ENCODE data around the gene PYGM. TPM values are rescaled to one million over a fixed set of nuclear protein-coding genes. Genes with fewer than 3 reads are reported as not detected.

PYGM gene
- total and polyA plus RNA-seq, 2 of the 8 experiments (the other 6 are each of a cell fraction or from before 2014, with no cell fraction given) = 9.6 to 10.0 TPM

- no peak for DNase-seq (ENCODE audit: low read depth in 1 of 2, low spot score in 2 of 2)
- no peak overlapping the region for H3K23ac ChIP-seq (ENCODE audit: insufficient read length)
- peaks cover 35 to 49% of the 10 kb centered on the region in 2 experiments for H4K20me1 ChIP-seq (replicated peaks in 1 of 2; ENCODE audit: control insufficient read depth in 1 of 2, insufficient read depth in 2 of 2, low read length in 2 of 2)
- H3K27ac ChIP-seq (ENCODE audit: low read depth, low read length) = no peak overlapping the region
- H3K23me2 ChIP-seq (ENCODE audit: low read depth, low read length) = no peaks in the 10 kb centered on the region
- no peak overlapping the region for H3K4me3 ChIP-seq (ENCODE audit: extremely low read depth in 1 of 4, insufficient read depth in 2 of 4, low read depth in 3 of 4, low read length in 4 of 4)
- no peak overlapping the region for H3K9ac ChIP-seq (replicated peaks in 1 of 4; ENCODE audit: extremely low read depth in 1 of 4, low read depth in 3 of 4, low read length in 3 of 4)
- no peak overlapping the region for H3K4me2 ChIP-seq (ENCODE audit: insufficient read depth in 1 of 2, low read depth in 2 of 2, low read length in 2 of 2)
- no peak overlapping the region for H2BK20ac ChIP-seq (ENCODE audit: low read length)
- H3K4me1 ChIP-seq (replicated peaks in 1 of 4; ENCODE audit: control insufficient read depth in 3 of 4, insufficient read depth in 4 of 4, low read length in 3 of 4) = peaks cover 7 to 26% (median 21%) of the 10 kb centered on the region in 4 experiments
- ChIA-PET CTCF (ENCODE audit: partially characterized antibody) (interaction anchor here (23.6 kb wide), 1 partner anchor 24 kb away, joined by 376 read pairs; the partner anchor contains the start of gene RASGRP2), POLR2A (ENCODE audit: partially characterized antibody) (interaction anchor here (1.4 to 42.9 kb wide), 4 partner anchors 4 to 32 kb away, joined by 3 to 1087 read pairs (median 546); partner anchors contain the start of genes PYGM, RASGRP2 and SF1)
- H3K56ac ChIP-seq (replicated peaks; ENCODE audit: insufficient read length, low read depth, low read length) = no peak overlapping the region
- 97% methylated on average over 6 of the region's 6 CpGs; no CpG with 5 or more reads in 1 of the 2 experiments for WGBS, 2 experiments (ENCODE audit: extremely low coverage in 1 of 2, insufficient coverage in 1 of 2, insufficient read length in 1 of 2, insufficient replicate concordance in 2 of 2, low coverage in 1 of 2, low lambda C conversion rate in 2 of 2, missing lambda C conversion rate in 1 of 2)
- H4K91ac ChIP-seq (replicated peaks; ENCODE audit: insufficient read length, low read length) = no peak overlapping the region
- no peak overlapping the region for H2AK5ac ChIP-seq (ENCODE audit: low read depth, low read length)
- H2BK15ac ChIP-seq (ENCODE audit: low read length) = no peak overlapping the region
- no peak overlapping the region for H3K14ac ChIP-seq (ENCODE audit: insufficient read length)
- peak; percentile 57 for TF ChIP-seq POLR2AphosphoS5 (IDR thresholded peaks at IDR 0.05; ENCODE audit: low read depth, low read length)
- TF ChIP-seq, protein P1, sequence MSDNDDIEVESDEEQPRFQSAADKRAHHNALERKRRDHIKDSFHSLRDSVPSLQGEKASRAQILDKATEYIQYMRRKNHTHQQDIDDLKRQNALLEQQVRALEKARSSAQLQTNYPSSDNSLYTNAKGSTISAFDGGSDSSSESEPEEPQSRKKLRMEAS (IDR thresholded peaks at IDR 0.05) = no peak
- no peak overlapping the region for H2BK120ac ChIP-seq (replicated peaks; ENCODE audit: low read depth, low read length)
- peaks cover 66 to 100% (median 92%) of the 10 kb centered on the region in 4 experiments for H3K36me3 ChIP-seq (ENCODE audit: control insufficient read depth in 2 of 4, insufficient read depth in 4 of 4, low read length in 3 of 4)
- no peak overlapping the region for H2BK5ac ChIP-seq (ENCODE audit: low read depth, low read length)
- H3K4ac ChIP-seq (replicated peaks; ENCODE audit: insufficient read length, low read depth, low read length) = no peak overlapping the region
- H4K8ac ChIP-seq (ENCODE audit: extremely low read depth, insufficient read depth, low read length) = no peak overlapping the region
- H4K5ac ChIP-seq (ENCODE audit: insufficient read length, low read depth, low read length) = no peak overlapping the region
- no peak overlapping the region for H2BK12ac ChIP-seq (ENCODE audit: low read depth, low read length)
- H3K79me1 ChIP-seq (ENCODE audit: low read depth, low read length) = peaks cover 6% of the 10 kb centered on the region
- H2AFZ ChIP-seq (ENCODE audit: low read length) = no peak overlapping the region
- no peaks in the 10 kb centered on the region; a peak in 1 of 7 replicates for H3K27me3 ChIP-seq (replicated peaks in 1 of 4; ENCODE audit: control insufficient read depth in 3 of 4, extremely low read depth in 1 of 4, insufficient read depth in 3 of 4, low read length in 3 of 4)
- H3K79me2 ChIP-seq (ENCODE audit: control insufficient read depth in 1 of 2, insufficient read depth in 2 of 2, low read length in 2 of 2) = peaks cover 11 to 54% of the 10 kb centered on the region in 2 experiments
- H3K18ac ChIP-seq (ENCODE audit: extremely low read depth, low read length) = no peak overlapping the region
- no peak for FAIRE-seq
- H3K9me3 ChIP-seq (ENCODE audit: insufficient read depth in 2 of 2, low read depth in 1 of 2, low read length in 1 of 2) = no peaks in the 10 kb centered on the region
Observed at GRCh38 chr11:64769283-64769682, 9.5 kb upstream of the PYGM start.
